Kasumi-1 (cell line): ENCODE data around the gene MMD2.

ENCODE experiments used
- DNase-seq, 2 experiments: peaks; one replicate each; lab custom pipeline; 2025; lab: John Stamatoyannopoulos, UW

MMD2 gene

DNA sequence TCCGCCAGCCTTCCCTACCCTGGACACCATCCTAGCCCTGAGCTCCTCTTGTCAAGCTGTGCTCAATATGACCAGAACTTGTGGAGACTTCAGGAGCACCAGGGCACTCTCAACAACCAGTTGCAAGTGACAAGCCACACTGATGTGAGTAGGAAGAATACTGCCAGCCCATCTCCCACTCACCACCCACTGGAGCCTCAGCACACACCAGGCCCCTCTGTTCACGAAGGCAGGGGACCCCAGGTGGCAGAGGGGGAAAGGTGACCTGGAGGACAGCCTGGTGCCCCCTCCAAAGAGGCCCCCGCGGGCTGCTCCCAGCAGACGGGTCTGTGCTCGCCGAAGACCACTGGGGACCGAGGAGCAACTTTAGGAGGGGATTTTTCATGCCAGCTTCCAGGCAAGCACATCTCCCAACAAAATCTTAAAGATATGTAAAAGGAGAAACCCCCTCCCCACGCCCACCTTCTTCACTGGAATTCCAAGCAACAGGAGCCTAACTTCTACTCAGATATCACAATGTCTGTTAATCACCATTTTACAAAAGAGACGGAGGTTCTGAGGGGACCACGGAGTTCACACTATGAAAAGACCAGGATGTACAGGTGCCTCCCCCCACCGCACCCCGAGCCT is 1.0 kb downstream of the MMD2 start:
- DNase-seq: no peak

- DNase-seq: peak; percentile 1 to 2
Measured at GRCh38 chr7:4951903-4952636, 6.9 kb downstream of the MMD2 start.

GRCh38 chr7:4951304-4951703 is 7.7 kb downstream of the MMD2 start:
- no peak for DNase-seq

- no peak for DNase-seq
Measured at GRCh38 chr7:4948402-4948801, 10.6 kb downstream of the MMD2 start.

DNA sequence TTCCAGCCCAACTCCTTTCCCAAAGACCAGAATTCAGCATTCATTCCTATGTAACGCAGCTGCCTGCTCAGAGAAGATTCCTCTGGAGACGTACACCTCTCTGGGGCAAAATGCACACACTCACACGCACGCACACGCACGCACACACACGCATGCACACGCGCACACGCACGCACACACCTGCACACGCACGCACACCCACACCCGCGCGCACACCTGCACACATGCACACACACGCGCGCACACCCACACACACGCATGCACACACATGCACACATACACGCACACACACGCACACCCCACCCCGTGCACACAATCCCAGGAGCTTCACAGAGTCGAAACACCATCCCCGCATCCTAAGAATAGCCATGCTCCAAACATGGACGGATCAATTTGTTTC is 13.0 kb downstream of the MMD2 start:
- no peak for DNase-seq

- no peak for DNase-seq
Measured at GRCh38 chr7:4944939-4945338, 14.0 kb downstream of the MMD2 start.

GRCh38 chr7:4943297-4943696 is 15.7 kb downstream of the MMD2 start:
- no peak for DNase-seq

DNA sequence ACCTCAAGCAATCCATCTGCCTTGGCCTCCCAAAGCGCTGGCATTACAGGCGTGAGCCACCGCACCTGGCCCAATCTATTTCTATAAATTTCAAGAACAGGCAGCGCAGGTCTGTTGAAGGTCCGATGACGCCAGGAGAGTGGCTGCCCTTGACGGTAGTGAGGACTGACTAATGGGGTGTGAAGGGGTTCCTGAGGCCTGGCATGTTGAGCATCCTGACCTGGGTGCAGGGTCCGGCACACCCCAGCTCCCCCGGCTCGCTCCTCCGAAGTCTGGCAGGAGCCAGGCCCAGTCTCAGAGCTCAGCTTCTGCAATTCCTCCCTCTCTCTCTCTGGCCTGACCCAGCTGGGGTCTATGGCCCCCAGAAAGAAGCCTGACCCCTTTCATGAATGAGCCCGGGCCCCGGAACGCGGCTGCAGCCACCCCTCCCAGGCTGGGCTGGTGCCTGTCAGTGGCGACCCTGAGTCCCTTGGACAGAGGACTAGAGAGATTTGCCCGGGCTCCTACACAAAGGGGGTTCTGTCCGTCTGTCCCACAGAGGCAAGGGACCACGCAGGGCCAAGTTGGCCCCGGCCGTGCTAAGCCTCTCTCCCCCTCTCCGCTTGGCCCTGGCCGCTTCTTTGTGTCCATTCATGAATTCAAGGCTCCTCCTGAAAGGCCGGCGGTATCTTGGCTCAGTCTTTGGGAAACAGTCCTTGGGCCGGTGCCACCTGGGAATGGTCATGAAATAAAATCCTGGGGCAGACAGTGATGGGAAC is 18.8 kb downstream of the MMD2 start:
- DNase-seq: no peak

DNA sequence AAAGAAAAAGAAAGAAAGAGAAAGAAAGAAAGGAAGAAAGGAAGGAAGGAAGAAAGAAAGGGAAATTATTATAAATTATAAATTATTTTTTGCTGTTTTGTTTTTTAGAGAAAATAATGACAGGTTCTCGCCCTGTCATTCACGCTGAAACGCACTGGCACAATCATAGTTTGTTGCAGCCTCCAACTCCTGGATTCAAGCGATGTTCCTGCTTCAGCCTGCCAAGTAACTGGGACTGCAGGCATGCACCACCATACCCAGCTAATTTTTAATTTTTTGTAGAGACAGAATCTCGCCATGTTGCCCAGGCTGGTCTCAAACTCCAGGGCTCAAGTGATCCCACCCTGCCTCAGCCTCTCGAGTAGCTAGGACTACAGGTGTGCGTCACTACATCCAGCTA is 21.6 kb downstream of the MMD2 start:
- no peak for DNase-seq

DNA sequence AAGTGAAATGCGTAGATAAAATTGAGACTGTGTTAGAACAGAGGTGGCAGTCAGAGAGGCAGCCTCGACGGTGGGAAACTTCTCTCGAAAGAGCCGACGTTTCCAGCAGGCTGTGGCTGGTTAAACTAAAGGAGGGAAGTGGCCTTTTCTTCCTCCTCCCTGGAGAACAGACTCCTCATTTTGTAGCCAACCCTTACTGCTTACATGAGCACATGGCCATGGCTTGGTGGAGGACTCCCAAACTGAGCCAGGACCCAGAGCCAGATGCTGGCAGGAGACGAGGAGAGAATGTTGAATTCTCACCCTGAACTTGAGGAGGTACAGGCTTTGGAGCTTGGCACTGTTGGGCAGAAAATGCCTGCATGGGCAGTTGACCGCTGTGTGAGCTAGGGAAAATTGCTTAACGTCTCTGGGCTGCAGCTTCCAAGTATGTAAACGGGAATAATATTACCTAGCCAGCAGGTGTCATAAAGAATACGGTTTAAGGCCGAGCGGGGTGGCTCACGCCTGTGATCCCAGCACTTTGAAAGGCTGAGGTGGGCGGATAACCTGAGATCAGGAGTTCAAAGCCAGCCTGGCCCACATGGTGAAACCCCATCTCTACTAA is 24.5 kb downstream of the MMD2 start:
- DNase-seq: no peak

- DNase-seq: no peak
Measured at GRCh38 chr7:4931943-4932342, 27.0 kb downstream of the MMD2 start.

GRCh38 chr7:4929005-4929404 is 30.0 kb downstream of the MMD2 start:
- DNase-seq: no peak

- DNase-seq: no peak
Measured at GRCh38 chr7:4928445-4928844, 30.5 kb downstream of the MMD2 start.

DNA sequence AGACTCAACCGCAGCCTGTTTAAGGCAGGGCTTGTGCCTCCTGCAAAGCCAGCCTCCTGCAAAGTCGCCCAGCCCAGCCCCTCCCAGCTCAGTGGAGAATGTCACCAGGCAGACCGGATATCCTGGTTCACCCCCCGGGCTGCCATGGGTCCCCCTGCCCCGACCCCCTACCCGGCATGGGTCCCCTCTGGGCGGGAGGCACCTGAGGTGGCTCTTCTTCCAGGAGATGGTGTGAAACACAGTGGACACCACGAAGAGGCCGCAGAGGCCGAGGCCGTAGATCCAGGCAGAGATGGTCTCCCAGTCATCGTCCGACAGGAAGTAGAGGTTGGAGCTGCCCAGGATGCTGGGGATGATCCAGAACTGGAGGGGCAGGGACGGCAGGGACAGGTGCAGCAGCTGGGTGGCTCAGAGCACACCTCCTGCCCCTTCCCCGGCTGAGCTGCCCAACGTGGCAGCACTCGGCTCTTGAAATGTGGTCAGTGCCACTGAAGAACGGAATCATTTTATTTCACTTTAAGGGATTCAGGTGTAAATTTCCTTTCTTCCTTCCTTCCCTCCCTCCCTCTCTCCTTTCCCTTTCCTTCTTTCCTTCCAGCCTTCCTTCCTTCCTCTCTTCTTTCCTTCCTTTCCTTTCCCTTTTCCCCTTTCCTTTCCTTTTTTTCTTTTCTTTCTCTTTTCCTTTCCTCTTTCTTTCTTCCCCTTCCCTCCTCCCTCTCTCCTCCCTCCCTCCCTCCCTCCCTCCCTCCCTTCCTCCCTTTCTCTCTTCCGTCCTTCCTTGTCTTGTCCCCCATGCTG is 38.8 kb downstream of the MMD2 start:
- no peak for DNase-seq

- no peak for DNase-seq
Measured at GRCh38 chr7:4916113-4916512, 42.9 kb downstream of the MMD2 start.

GRCh38 chr7:4911111-4911828 is 47.7 kb downstream of the MMD2 start:
- DNase-seq: no peak

GRCh38 chr7:4906682-4907081 is 52.3 kb downstream of the MMD2 start:
- DNase-seq: no peak

DNA sequence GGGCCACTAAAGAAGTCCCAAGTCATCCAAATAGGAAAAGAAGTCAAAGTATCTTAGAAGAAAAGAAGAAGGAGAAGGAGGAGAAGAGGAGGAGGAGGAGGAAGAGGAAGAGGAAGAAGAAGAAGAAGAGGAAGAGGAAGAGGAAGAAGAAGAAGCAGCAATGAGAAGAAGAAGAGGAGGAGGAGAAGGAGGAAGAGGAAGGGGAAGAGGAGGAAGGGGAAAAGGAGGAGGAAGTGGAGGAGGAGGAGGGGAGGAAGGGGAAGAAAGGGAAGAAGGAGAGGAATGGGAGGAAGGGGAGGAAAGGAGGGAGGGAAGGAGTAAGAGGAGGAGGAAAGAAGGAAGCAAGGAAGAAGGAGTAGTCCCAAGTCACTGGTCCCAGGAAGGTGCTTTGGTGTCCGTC is 53.8 kb downstream of the MMD2 start:
- no peak for DNase-seq

DNA sequence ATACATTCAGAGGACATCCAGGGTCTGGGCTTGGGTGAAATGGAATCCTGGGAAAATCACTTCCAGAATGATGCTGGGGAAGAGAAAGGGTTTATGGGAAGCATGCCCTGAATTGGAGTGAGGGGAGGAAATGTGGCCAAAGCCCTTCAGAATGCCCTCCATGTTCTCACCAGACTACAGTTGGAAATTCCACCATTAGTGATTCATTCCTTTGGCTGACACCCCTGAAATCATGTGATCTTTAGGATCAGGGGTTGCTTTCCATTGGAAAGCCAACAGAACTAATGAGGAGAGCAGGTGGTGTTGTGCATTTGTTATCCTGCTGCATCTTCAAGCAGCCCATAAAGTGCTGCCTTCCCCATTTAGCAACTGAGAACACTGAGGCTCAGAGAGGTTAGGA is 54.6 kb downstream of the MMD2 start:
- DNase-seq: no peak

- no peak for DNase-seq
Measured at GRCh38 chr7:4895766-4896165, 63.2 kb downstream of the MMD2 start.

DNA sequence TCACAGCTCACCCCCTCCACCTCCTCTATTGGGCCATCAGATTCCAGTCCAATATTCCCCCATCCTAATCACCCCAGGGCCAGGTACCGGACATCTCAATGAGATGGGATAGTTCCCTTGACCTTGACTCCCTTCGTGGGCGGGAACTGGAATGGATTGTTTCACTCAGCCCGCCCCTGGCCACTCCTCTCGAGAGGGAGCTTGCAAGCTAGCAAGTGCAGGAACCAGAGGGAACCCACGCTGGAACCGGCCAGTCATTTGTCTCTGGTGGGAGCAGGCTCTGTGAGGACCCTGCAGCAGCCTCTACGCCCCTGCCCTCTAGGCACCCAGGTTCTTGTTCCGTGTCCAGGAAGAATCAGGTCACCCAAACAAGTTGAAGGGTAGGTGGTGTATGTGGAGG is 64.5 kb downstream of the MMD2 start:
- DNase-seq: no peak
